HepG2 (cell line): ENCODE measurements around the gene CDC25C. TPM values are rescaled to one million over a fixed set of nuclear protein-coding genes. Genes with fewer than 3 reads are reported as not detected.
A peak's percentile ranks its signal among the peaks of the same experiment; 100 is the strongest.

ENCODE experiments used
- CHD2 ChIP-seq: IDR thresholded peaks from 2 replicates; pipeline ENCODE4 v1.6.1; 2011; ENCODE audit warnings: low read depth, low read length, improper control_type of control experiment
- CREM ChIP-seq, 2 experiments: sonication (generic) in 1 of 2; formaldehyde crosslinking in 1 of 2; IDR thresholded peaks; 2 replicates each; pipeline versions ENCODE4 v1.4.0 to v1.6.1; 2016 to 2020; ENCODE audit warnings: antibody characterized with exemption in 1 of 2, mild to moderate bottlenecking in 1 of 2, missing genetic modification reagents in 1 of 2
- GATAD2A ChIP-seq: IDR thresholded peaks from 2 replicates; pipeline ENCODE4 v1.6.1; 2016
- GPBP1L1 ChIP-seq: sonication (generic); formaldehyde crosslinking; IDR thresholded peaks from 2 replicates; pipeline ENCODE4 v1.5.0; 2020; ENCODE audit warnings: mild to moderate bottlenecking, missing genetic modification reagents
- HMG20B ChIP-seq: conservative IDR thresholded peaks from 2 replicates; pipeline ENCODE4 v1.6.1; 2016; ENCODE audit warnings: missing genetic modification reagents, missing compliant biosample characterization
- IRX3 ChIP-seq: sonication (generic); formaldehyde crosslinking; IDR thresholded peaks from 2 replicates; pipeline ENCODE4 v1.8.1; 2023; ENCODE audit warnings: mild to moderate bottlenecking, low read depth, missing genetic modification reagents, borderline replicate concordance
- KLF13 ChIP-seq: sonication (generic); formaldehyde crosslinking; IDR thresholded peaks from 2 replicates; pipeline ENCODE4 v1.4.0; 2020; ENCODE audit warnings: mild to moderate bottlenecking, missing genetic modification reagents
- PRMT3 ChIP-seq: sonication (generic); formaldehyde crosslinking; IDR thresholded peaks from 2 replicates; pipeline ENCODE4 v1.8.1; 2022; ENCODE audit warnings: low read depth, mild to moderate bottlenecking, moderate library complexity, missing genetic modification reagents, borderline replicate concordance
- ZBTB40 ChIP-seq, 2 experiments: fragments of 450-650 bp in 1 of 2; sonication (generic) in 1 of 2; formaldehyde crosslinking in 1 of 2; IDR thresholded peaks; 2 replicates each; pipeline versions ENCODE4 v1.6.1 to v1.8.0; 2016 to 2022; ENCODE audit warnings: antibody characterized with exemption in 1 of 2, mild to moderate bottlenecking in 1 of 2, missing genetic modification reagents in 1 of 2
- ZFP36L1 ChIP-seq: sonication (generic); formaldehyde crosslinking; IDR thresholded peaks from 2 replicates; pipeline ENCODE4 v1.8.0; 2022; ENCODE audit warnings: mild to moderate bottlenecking, missing genetic modification reagents, moderate library complexity
- ZFP37 ChIP-seq: sonication (generic); formaldehyde crosslinking; IDR thresholded peaks from 2 replicates; pipeline ENCODE4 v1.4.0; 2020; ENCODE audit warnings: missing genetic modification reagents, borderline replicate concordance
- ZMYM2 ChIP-seq: sonication (generic); formaldehyde crosslinking; IDR thresholded peaks from 2 replicates; pipeline ENCODE4 v1.8.0; 2022; ENCODE audit warnings: mild to moderate bottlenecking, missing genetic modification reagents
- ZNF605 ChIP-seq: sonication (generic); formaldehyde crosslinking; IDR thresholded peaks from 2 replicates; pipeline ENCODE4 v1.8.0; 2022; ENCODE audit warnings: mild to moderate bottlenecking, missing genetic modification reagents
- ZNF615 ChIP-seq: sonication (generic); formaldehyde crosslinking; IDR thresholded peaks from 2 replicates; pipeline ENCODE4 v1.5.0; 2020; ENCODE audit warnings: mild to moderate bottlenecking, missing genetic modification reagents, borderline replicate concordance
- polyA plus RNA-seq, 8 experiments: library from polyadenylated mRNA; depleted of rRNA in 3 of 8; stranded (reverse) in 7 of 8; unstranded in 1 of 8; fragments of >200 nt; fragmentation: Illumina TruSeq in 4 of 8; extraction: Trizol in 4 of 8; gene quantifications; 2 replicates each; pipeline versions ENCODE4 v1.2.1 to v1.2.3, GENCODE V29; 2011 to 2016; ENCODE audit warnings: low read depth in 4 of 8, missing spikeins in 1 of 8, mixed read lengths in 1 of 8; ENCODE audit not compliant: insufficient read depth in 1 of 8
- total RNA-seq, 5 experiments: library from RNA; depleted of rRNA; stranded (reverse); fragments of >200 nt; fragmentation: Illumina TruSeq; extraction: Trizol; gene quantifications; 2 replicates each; pipeline ENCODE4 v1.2.3, GENCODE V29; 2016; ENCODE audit warnings: low read depth in 1 of 5
- TF ChIP-seq, protein P1 (sequence below), 2 experiments: sonication (generic) in 1 of 2; formaldehyde crosslinking in 1 of 2; IDR thresholded peaks; 2 replicates each; pipeline versions ENCODE4 v1.4.0 to v1.6.1; 2018 to 2020; ENCODE audit warnings: missing genetic modification reagents in 2 of 2, borderline replicate concordance in 1 of 2, low read depth in 1 of 2, mild to moderate bottlenecking in 1 of 2, missing biosample characterization in 1 of 2

The CDC25C gene
- total and polyA plus RNA-seq, 2 of the 13 experiments (the other 11 are each of a cell fraction or from before 2014, with no cell fraction given), result 17.7 to 27.6 TPM

DNA sequence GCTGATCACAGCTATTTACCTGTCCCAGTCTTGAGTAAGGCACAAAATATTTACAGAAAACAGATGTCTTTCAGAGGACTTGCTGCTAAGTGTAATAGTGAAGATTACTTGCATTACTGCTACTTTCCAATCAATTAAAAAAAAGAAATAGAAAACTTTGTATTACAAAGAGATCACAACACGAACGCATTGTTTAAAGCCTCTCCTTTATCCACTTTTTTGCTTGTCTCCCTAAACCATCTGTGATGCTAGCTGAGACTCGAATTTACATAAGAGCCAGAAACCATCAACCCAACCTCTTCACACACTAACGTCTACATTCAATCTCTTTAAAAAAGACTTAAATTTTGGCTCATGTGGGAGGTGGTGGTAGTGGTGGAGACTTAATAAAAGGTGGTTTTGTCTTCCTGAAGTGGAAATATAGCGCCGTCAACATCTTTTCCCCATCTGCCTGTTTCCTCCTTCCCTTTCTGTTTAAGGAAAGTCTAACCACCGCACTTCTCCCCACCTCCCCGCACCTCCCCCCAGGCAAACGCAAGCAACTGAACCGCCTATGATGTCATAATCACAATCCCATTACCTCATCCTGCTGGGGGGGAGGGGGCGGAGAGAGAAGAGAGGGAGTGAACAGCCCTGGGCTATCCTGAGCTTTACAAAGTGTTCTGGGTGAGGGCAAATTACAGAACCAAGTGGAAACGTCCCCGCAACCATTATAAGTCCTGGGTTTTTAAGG, 5.5 kb upstream of the CDC25C start (continued):
- TF ChIP-seq ZFP36L1 (CRISPR knock-in tag) (peak; percentile 12; the same call in 1 of the 2 replicates), ZMYM2 (CRISPR knock-in tag) (peak; percentile 68; the same call in 1 of the 2 replicates), PRMT3 (no peak), CHD2 (peak; percentile 62; the same call in 1 of the 2 replicates), GATAD2A (CRISPR knock-in tag) (peak; percentile 54), HMG20B (CRISPR knock-in tag) (0 out of 2 replicates have a peak, but pooled peaks have one; percentile 47), IRX3 (no peak), CREM (IDR thresholded peaks at IDR 0.05) (peak; percentile 96), CREM (CRISPR knock-in tag; IDR thresholded peaks at IDR 0.05) (0 out of 2 replicates have a peak, but pooled peaks have one; percentile 42), ZFP37 (CRISPR knock-in tag) (no peak), ZBTB40 (IDR thresholded peaks at IDR 0.05) (no peak), ZBTB40 (CRISPR knock-in tag; IDR thresholded peaks at IDR 0.05) (no peak; the same call in 1 of the 2 replicates), ZNF605 (CRISPR knock-in tag) (0 out of 2 replicates have a peak, but pooled peaks have one; percentile 26), ZNF615 (CRISPR knock-in tag) (0 out of 2 replicates have a peak, but pooled peaks have one; percentile 17), GPBP1L1 (no peak), KLF13 (no peak)
- TF ChIP-seq, protein P1, sequence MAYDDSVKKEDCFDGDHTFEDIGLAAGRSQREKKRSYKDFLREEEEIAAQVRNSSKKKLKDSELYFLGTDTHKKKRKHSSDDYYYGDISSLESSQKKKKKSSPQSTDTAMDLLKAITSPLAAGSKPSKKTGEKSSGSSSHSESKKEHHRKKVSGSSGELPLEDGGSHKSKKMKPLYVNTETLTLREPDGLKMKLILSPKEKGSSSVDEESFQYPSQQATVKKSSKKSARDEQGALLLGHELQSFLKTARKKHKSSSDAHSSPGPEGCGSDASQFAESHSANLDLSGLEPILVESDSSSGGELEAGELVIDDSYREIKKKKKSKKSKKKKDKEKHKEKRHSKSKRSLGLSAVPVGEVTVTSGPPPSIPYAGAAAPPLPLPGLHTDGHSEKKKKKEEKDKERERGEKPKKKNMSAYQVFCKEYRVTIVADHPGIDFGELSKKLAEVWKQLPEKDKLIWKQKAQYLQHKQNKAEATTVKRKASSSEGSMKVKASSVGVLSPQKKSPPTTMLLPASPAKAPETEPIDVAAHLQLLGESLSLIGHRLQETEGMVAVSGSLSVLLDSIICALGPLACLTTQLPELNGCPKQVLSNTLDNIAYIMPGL (CRISPR knock-in tag; IDR thresholded peaks at IDR 0.05; ENCODE audit: borderline replicate concordance in 1 of 2, low read depth in 1 of 2), result 0 out of 4 replicates have a peak, but pooled peaks of 1 of the 2 experiments have one; percentile 7
